ENCODE measurements around the gene CHI3L1.

CHI3L1 gene

DNA sequence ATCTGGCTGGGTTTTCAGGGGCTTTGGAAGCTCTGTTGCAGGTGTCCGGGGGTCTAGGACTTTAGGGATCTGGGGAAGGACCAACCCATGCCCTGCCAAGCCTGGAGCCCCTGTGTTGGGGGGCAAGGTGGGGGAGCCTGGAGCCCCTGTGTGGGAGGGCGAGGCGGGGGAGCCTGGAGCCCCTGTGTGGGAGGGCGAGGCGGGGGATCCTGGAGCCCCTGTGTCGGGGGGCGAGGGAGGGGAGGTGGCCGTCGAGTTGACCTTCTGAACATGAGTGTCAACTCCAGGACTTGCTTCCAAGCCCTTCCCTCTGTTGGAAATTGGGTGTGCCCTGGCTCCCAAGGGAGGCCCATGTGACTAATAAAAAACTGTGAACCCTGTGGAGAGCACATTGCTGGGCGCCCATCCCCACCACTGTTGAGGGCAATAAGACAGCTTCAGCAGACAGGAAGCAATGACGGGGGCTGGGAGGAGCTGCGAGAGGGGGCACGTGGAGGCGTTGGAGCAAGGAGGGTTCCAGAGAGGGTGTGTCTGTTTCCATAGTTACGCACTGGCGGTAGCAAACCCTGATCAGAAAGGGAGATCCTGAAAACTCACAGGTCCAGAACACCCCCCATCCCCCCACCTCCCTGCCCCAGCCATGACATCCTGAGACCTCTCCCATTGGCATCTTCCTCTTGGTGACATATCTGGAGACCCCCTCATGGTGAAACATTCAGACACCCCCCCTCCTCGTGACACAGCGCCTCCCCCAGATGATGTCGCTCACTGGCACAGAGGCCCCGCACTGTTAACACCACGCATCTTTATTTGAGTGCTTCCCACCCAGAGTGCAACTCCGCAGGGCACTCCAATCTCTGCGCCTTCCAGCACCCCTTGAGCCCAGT lies 19.2 kb downstream of the CHI3L1 start:
- DNase-seq: no peak

DNA sequence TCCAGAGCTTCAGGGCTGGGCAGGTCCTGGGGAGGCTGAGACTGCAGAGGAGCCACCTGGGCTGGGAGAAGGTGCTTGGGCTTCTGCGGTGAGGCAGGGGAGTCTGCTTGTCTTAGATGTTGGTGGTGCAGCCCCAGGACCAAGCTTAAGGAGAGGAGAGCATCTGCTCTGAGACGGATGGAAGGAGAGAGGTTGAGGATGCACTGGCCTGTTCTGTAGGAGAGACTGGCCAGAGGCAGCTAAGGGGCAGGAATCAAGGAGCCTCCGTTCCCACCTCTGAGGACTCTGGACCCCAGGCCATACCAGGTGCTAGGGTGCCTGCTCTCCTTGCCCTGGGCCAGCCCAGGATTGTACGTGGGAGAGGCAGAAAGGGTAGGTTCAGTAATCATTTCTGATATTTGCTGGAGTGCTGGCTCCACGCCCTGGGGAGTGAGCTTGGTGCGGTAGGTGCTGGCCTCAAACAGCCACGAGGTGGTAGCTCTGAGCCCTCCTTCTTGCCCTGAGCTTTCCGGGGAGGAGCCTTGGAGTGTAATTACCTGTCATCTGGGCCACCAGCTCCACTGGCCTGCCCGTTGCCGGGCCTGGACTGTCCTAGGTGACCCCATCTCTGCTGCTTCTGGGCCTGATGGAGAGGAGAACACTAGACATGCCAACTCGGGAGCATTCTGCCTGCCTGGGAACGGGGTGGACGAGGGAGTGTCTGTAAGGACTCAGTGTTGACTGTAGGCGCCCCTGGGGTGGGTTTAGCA lies 20.1 kb downstream of the CHI3L1 start:
- no peak for DNase-seq

DNA sequence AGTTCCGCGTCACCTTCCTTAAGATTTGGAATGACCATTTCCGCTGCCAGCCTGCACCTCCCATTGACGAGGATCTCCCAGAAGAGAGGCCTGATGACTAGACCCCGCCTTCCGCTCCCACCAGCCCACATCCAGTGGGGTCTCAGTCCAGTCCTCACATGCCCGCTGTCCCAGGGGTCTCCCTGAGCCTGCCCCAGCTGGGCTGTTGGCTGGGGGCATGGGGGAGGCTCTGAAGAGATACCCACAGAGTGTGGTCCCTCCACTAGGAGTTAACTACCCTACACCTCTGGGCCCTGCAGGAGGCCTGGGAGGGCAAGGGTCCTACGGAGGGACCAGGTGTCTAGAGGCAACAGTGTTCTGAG lies 20.7 kb downstream of the CHI3L1 start:
- DNase-seq: no peak

GRCh38 chr1:203165101-203165799 lies 21.3 kb downstream of the CHI3L1 start:
- no peak for DNase-seq

DNA sequence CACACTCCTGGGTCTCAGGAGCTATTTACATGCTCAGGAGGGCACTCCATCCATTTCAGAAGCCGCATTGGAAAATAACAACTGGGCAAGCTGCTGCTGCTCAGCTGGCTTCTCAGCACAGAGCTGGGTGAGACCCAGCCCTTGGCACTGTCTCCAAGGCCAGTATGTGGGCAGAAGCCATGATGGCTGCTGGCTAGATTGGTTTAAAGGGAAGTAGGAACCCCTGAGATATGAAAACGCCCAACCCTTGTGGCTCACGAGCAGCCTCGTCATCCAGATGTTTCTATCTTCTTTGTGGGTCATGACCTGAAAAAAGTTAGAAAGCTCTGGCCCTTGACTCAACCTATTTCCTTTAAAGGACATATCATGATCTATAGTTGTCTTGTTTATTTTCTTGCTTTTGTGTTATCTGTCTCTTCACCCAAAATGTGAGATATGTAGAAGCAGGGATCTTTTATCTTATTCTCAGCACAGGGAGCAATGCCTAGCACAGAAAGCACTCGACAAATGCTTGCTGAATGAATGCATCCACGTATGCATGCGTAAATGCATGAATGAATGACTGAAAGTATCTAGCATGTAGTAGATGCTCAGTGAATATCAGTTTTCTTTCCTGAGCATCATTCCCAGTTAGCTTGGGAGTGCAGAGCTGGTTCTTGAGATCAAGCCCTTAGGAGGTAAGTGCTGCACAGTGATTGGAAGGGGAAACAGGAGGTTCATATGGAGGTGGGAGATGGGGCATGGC lies 22.4 kb downstream of the CHI3L1 start:
- no peak for DNase-seq

GRCh38 chr1:203162403-203162802 lies 24.1 kb downstream of the CHI3L1 start:
- DNase-seq: no peak

GRCh38 chr1:203161703-203162102 lies 24.8 kb downstream of the CHI3L1 start:
- no peak for DNase-seq

DNA sequence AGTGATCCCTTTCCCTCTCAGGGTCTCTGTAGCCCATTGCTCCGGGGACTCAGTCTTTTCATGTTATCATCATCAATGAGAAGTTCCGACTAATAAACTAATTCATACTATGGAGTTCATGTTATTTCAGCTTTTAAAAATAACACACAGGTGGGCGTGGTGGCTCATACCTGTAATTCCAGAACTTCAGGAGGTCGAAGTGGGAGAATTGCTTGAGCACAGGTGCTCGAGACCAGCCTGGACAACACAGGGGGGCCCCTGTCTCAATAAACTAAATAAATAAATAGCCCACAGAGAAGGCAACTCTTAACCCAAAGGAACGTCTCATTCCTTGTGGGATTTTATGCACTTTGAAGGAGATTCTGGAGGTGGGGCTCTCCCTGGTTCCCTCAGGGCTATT lies 25.3 kb downstream of the CHI3L1 start:
- DNase-seq: no peak

DNA sequence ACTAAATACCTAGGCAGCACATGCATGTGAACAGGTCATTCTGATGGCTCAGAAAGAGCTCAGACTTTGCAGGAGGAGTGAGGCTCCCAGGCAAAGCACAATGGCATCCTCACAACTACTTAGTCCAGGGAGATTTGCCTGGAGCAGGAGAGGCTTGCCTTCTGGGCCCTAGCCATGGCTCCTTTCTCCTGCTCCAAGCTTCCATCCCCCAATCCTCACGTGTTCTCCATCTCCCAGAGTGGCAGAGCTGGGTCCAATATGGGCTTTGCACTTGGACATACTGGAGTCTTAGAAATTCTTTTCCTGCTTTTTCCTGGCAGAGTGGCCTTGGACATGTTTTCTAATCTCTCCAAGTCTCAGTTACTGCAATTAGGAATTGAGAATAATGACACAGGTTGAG lies 26.7 kb downstream of the CHI3L1 start:
- DNase-seq: no peak

DNA sequence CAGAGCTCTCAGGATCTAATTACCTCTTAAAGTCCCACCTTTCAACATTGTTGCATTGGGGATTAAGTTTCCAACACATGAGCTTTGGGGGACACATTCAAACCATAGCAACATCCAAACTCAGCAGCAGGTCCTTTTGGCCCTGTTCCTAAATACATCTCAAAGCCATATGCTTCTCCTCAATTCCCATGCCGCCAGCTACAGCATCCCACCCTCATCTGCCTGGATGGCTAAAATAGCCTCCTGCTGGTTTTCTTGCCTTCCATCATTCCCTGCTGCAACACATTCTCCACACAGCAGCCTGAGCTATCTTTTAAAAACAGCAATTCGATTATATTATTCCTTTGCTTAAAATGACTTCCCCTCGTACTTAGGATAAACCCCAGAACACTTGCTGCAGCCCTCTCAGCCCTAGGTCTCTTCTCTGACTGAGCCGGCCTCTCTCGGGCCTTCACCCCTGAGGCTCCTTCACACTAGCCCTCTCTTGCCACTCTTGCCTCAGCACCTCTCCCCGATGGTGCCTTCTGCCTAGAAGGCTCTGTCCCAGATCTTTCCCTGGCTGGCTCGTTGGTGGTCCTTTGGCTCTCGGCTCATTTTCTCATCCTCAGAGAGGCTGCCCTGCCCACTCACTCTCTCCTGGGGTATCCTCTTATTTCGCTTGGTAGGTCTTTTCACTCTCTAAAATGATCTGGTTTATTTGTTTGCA lies 27.4 kb downstream of the CHI3L1 start:
- DNase-seq: no peak

- DNase-seq: no peak
Measured at GRCh38 chr1:203158423-203158822, 28.1 kb downstream of the CHI3L1 start.

GRCh38 chr1:203156280-203156679 lies 30.2 kb downstream of the CHI3L1 start:
- no peak for DNase-seq

DNA sequence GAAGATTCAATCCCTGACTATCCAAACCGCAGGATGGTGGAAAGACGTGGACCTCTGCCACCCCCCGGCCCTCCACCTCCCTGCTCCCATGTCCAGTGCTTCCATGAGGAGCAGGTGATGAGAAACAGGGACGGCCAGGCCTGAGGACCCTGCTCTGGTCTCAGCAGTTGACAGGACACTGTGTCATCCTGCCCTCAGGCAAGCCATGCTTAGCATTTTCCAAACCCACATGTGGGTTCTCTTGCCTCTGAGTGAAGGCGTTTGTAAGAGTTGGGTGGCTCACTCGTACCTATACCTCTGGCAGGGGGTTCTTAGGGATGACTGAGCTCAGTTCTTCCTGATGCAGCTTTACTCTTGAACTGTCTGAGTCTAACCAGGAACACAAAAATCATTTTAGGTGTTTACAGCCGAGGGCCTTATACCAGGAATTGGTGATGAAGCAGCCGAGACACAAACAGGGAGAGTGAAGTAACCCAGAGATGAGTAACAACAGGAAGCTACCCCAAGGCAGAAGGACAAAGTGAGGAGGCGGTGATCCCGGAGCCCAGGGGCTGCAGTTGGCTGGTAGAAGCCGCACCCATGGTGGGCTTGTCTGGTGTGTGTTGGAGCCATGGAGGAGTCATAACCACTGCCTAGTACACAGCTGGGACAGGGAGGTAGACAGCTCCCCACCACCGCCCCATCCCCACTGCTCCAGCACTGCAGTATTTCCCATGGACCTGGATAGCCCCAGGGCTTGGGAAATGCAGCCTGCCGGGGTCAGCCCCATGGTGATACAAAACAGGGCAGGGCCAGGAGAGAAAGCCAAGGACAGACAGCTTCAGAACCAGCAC lies 32.3 kb downstream of the CHI3L1 start:
- DNase-seq: no peak

DNA sequence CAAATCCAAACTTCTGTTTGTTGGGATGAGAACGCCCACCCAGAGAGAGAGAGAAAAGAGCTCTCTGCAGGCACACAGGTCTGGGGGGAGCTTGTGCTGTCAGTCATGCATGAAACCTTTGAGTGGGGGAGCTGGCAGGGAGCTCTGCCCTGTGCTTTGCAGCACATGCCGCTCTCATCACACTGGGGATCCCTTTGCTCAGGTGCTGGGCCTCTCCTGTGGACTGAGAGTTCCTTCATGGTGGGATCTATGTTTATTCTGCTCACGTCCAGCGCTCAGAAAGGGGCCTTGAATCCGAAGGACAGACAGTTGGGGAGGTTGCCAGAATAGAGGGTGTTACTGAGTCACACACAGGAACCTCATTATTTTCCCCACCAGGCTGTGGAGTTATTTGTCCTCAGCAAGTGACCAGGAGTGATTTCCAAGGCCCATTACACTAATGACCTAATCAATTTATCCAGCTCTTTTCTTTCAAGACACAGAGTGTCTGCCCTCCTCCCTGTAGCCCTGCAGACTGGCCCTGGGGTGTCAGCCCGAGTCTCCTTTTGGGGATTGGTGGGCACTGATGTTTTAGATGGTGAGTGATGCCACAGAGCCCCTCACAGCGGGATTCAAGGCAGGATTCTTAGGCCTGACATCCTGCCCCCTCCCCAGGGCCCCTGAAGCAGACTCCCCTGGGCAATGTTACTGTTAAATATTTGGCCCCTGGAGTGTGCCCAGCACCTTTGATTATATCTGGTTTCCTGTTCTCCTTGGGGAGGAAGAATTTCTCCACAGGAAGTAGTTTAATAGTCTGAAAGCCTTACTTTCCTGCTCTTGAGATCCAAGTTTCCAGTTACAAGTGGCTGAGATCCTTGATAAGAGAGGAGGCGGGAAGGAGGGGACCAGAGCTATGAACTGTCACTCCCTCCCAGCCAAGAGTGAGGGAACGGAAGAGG lies 33.2 kb downstream of the CHI3L1 start:
- DNase-seq: no peak

DNA sequence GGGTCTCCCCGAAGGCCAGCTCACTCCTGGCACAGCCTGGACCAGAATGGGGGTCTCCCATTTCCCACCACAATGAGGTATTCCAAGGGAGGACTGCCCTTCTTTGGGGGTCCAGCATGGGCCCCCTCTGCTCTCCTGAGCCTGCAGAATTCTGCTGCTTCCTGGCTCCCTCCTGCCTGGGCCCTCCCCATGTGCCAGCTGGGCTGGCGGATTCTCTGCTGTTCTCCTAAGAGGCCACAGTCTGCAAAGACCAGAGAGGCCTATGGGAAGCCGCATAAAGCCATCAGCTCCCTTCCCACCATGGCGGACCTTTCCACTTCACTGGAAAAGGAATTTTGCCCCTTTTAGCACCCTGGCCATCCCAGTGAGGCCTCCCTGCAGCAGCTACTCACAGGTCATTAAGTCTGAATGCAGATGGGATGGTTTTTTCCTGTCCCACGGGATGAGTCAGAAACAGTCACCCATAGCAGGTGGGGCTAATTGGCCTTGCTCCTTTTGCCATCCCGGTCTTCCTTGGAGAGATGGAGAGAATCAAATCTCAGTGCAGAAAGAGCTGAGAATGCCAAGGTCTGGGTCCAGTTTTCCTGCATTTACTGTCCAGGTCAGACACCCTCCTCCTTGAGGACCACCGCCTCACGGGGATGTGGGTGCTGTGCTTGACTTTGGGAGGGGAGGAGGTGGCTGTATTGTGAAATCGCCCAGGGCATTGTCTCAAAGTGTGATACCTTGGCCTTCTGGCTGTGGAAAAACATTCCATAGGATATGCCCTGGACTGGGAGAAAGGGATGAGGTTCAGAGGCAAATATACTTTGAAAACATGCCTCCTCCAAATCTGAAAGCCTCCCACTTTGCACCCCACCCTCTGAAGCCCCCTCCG lies 34.1 kb downstream of the CHI3L1 start:
- no peak for DNase-seq

- DNase-seq: no peak
Measured at GRCh38 chr1:203151362-203152157, 34.9 kb downstream of the CHI3L1 start.

- DNase-seq: no peak
Measured at GRCh38 chr1:203150511-203151297, 35.8 kb downstream of the CHI3L1 start.
